Measurements from ENCODE around the gene TWIST2. TPM values are rescaled to one million over a fixed set of nuclear protein-coding genes. Genes with fewer than 3 reads are reported as not detected.
A peak's percentile ranks its signal among the peaks of the same experiment; 100 is the strongest.

Gene TWIST2
- total RNA-seq, 1 experiment from 2014 or later: 5.0 TPM

GRCh38 chr2:238874330-238875050, 26.6 kb downstream of the TWIST2 start:
- CTCF ChIA-PET: no interaction called here

DNA sequence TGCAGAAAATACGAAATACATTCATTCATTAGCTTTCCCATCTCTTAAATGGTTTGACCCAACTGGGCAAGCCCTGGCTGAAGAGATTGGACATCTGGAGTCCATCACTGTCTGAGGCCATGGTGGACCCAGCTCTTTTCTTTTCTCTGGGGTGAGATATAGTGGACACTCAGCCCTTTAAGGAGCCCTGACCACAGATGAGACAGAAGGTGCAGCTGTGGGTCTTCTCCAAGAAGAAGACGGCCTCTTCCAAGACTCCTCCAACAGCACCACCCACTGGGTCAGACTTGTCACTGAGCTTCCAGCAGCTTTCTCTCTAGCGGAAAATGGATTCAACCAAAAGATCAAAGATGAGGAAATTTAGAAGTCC, 27.2 kb downstream of the TWIST2 start:
- H3K4me2 ChIP-seq: no peak overlapping the region
- H3K4me1 ChIP-seq (replicated peaks; ENCODE audit: insufficient read depth): no peaks in the 10 kb centered on the region
- H3K27ac ChIP-seq: no peak overlapping the region
- no peak overlapping the region for H3K4me3 ChIP-seq
- no peaks in the 10 kb centered on the region for H4K20me1 ChIP-seq (ENCODE audit: insufficient read depth)
- DNase-seq: no peak
- H3K79me2 ChIP-seq (ENCODE audit: low read depth): no peaks in the 10 kb centered on the region
- no peaks in the 10 kb centered on the region for H3K36me3 ChIP-seq (ENCODE audit: low read depth)
- intact Hi-C loops (cut with micrococcal nuclease; ENCODE audit: unreplicated experiment): no loop called here
- no peaks in the 10 kb centered on the region for H3K9me3 ChIP-seq (ENCODE audit: insufficient read depth, low read depth)
- no peaks in the 10 kb centered on the region for H3F3A ChIP-seq (ENCODE audit: insufficient read depth, low read depth)
- no TSS peak for BruUV-seq (replicated peaks)
- TF ChIP-seq, protein P1, sequence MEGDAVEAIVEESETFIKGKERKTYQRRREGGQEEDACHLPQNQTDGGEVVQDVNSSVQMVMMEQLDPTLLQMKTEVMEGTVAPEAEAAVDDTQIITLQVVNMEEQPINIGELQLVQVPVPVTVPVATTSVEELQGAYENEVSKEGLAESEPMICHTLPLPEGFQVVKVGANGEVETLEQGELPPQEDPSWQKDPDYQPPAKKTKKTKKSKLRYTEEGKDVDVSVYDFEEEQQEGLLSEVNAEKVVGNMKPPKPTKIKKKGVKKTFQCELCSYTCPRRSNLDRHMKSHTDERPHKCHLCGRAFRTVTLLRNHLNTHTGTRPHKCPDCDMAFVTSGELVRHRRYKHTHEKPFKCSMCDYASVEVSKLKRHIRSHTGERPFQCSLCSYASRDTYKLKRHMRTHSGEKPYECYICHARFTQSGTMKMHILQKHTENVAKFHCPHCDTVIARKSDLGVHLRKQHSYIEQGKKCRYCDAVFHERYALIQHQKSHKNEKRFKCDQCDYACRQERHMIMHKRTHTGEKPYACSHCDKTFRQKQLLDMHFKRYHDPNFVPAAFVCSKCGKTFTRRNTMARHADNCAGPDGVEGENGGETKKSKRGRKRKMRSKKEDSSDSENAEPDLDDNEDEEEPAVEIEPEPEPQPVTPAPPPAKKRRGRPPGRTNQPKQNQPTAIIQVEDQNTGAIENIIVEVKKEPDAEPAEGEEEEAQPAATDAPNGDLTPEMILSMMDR (conservative IDR thresholded peaks at IDR 0.05): peak; percentile 43; the same call in 1 of the 2 replicates
- no peak for TF ChIP-seq EZH2 (IDR thresholded peaks at IDR 0.05; ENCODE audit: low read depth)
- H3K9me2 ChIP-seq (ENCODE audit: insufficient read depth): no peaks in the 10 kb centered on the region
- ChIA-PET POLR2A (ENCODE audit: unreplicated experiment) (interaction anchor here (0.6 kb wide), 2 partner anchors 18 to 81 kb away, joined by 6 read pairs; no protein-coding TSS in a partner anchor), CTCF (interaction anchor here (0.7 kb wide), 1 partner anchor 362 kb away, joined by 3 read pairs; no protein-coding TSS in a partner anchor)
- H3K27me3 ChIP-seq (ENCODE audit: insufficient read depth, low read depth): peaks cover 63% of the 10 kb centered on the region
- no peak overlapping the region for H2AFZ ChIP-seq

More at GRCh38 chr2:238874330-238875050, 26.6 kb downstream of the TWIST2 start:
- Histone ChIP-seq H3K9me2 (ENCODE audit: insufficient read depth) (no peaks in the 10 kb centered on the region), H3K4me2 (no peak overlapping the region), H3K4me1 (replicated peaks; ENCODE audit: insufficient read depth) (no peaks in the 10 kb centered on the region), H4K20me1 (ENCODE audit: insufficient read depth) (no peaks in the 10 kb centered on the region), H3K4me3 (no peak overlapping the region), H2AFZ (no peak overlapping the region), H3K36me3 (ENCODE audit: low read depth) (no peaks in the 10 kb centered on the region), H3K9me3 (ENCODE audit: insufficient read depth, low read depth) (no peaks in the 10 kb centered on the region), H3K27ac (no peak overlapping the region), H3K79me2 (ENCODE audit: low read depth) (no peaks in the 10 kb centered on the region), H3K27me3 (ENCODE audit: insufficient read depth, low read depth) (peaks cover 63% of the 10 kb centered on the region), H3F3A (ENCODE audit: insufficient read depth, low read depth) (peaks cover 4% of the 10 kb centered on the region)
- intact Hi-C loops (cut with micrococcal nuclease; ENCODE audit: unreplicated experiment): no loop called here
- no peak for DNase-seq
- BruUV-seq (replicated peaks): no TSS peak
- POLR2A ChIA-PET (ENCODE audit: unreplicated experiment): interaction anchor here (0.6 kb wide), 2 partner anchors 17 to 82 kb away, joined by 6 read pairs; no protein-coding TSS in a partner anchor
- no peak for TF ChIP-seq EZH2 (IDR thresholded peaks at IDR 0.05; ENCODE audit: low read depth)
- TF ChIP-seq, protein P1 (conservative IDR thresholded peaks at IDR 0.05): 0 out of 2 replicates have a peak, but pooled peaks have one; percentile 8

- Histone ChIP-seq H3K79me2 (ENCODE audit: low read depth) (no peaks in the 10 kb centered on the region), H3K9me3 (ENCODE audit: insufficient read depth, low read depth) (no peaks in the 10 kb centered on the region), H3K36me3 (ENCODE audit: low read depth) (no peaks in the 10 kb centered on the region), H3K4me3 (no peak overlapping the region), H4K20me1 (ENCODE audit: insufficient read depth) (no peaks in the 10 kb centered on the region), H3K9me2 (ENCODE audit: insufficient read depth) (no peaks in the 10 kb centered on the region), H3K4me2 (no peak overlapping the region), H3K27me3 (ENCODE audit: insufficient read depth, low read depth) (peaks cover 63% of the 10 kb centered on the region), H3K4me1 (replicated peaks; ENCODE audit: insufficient read depth) (no peaks in the 10 kb centered on the region), H2AFZ (no peak overlapping the region), H3F3A (ENCODE audit: insufficient read depth, low read depth) (no peaks in the 10 kb centered on the region), H3K27ac (no peak overlapping the region)
- no peak for DNase-seq
- intact Hi-C loops (cut with micrococcal nuclease; ENCODE audit: unreplicated experiment): no loop called here
- TF ChIP-seq, protein P1 (conservative IDR thresholded peaks at IDR 0.05): no peak
- TF ChIP-seq EZH2 (IDR thresholded peaks at IDR 0.05; ENCODE audit: low read depth): no peak
- no TSS peak for BruUV-seq (replicated peaks)
- ChIA-PET CTCF (interaction anchor here (0.7 kb wide), 1 partner anchor 362 kb away, joined by 3 read pairs; no protein-coding TSS in a partner anchor), POLR2A (ENCODE audit: unreplicated experiment) (interaction anchor here (0.6 kb wide), 1 partner anchor 18 kb away, joined by 6 read pairs; no protein-coding TSS in a partner anchor)
Measured at GRCh38 chr2:238875471-238876231, 27.8 kb downstream of the TWIST2 start.
